ENCODE results near the gene NONO. TPM values are rescaled to one million over a fixed set of nuclear protein-coding genes. Genes with fewer than 3 reads are reported as not detected.
"Not testable (repeated sequence)": the region's sequence is repeated elsewhere in the genome, so short reads cannot be mapped to it uniquely, and the experiment has no call there.

NONO gene
- total RNA-seq, 1 donor from 2014 or later: 696 TPM

- no peaks in the 10 kb centered on the region for H3K9me3 Mint-ChIP-seq (ENCODE audit: unreplicated experiment)
- H3K4me1 Mint-ChIP-seq (ENCODE audit: low read depth, unreplicated experiment): no peaks in the 10 kb centered on the region
- no peak overlapping the region for H3K4me3 Mint-ChIP-seq (ENCODE audit: unreplicated experiment)
- DNase-seq: no peak
- no peak for TF ChIP-seq CTCF (IDR thresholded peaks at IDR 0.05; ENCODE audit: partially characterized antibody, unreplicated experiment)
- H3K27ac Mint-ChIP-seq (ENCODE audit: unreplicated experiment): no peak overlapping the region
- no peaks in the 10 kb centered on the region for H3K36me3 Mint-ChIP-seq (ENCODE audit: unreplicated experiment)
- peaks cover 6% of the 10 kb centered on the region for H3K27me3 Mint-ChIP-seq (ENCODE audit: unreplicated experiment)
These were observed 19.2 kb downstream of the NONO start for GRCh38 chrX:71302461-71303213.

GRCh38 chrX:71304561-71304960, 21.1 kb downstream of the NONO start:
- H3K4me1 Mint-ChIP-seq (ENCODE audit: low read depth, unreplicated experiment): no peaks in the 10 kb centered on the region
- H3K27ac Mint-ChIP-seq (ENCODE audit: unreplicated experiment): no peak overlapping the region
- no peaks in the 10 kb centered on the region for H3K36me3 Mint-ChIP-seq (ENCODE audit: unreplicated experiment)
- H3K4me3 Mint-ChIP-seq (ENCODE audit: unreplicated experiment): no peak overlapping the region
- TF ChIP-seq CTCF (IDR thresholded peaks at IDR 0.05; ENCODE audit: partially characterized antibody, unreplicated experiment): no peak
- H3K9me3 Mint-ChIP-seq (ENCODE audit: unreplicated experiment): no peaks in the 10 kb centered on the region
- peaks cover 6% of the 10 kb centered on the region for H3K27me3 Mint-ChIP-seq (ENCODE audit: unreplicated experiment)
- DNase-seq: no peak

- Mint-ChIP-seq H3K27ac (ENCODE audit: unreplicated experiment) (no peak overlapping the region), H3K36me3 (ENCODE audit: unreplicated experiment) (no peaks in the 10 kb centered on the region), H3K4me3 (ENCODE audit: unreplicated experiment) (no peak overlapping the region), H3K4me1 (ENCODE audit: low read depth, unreplicated experiment) (no peaks in the 10 kb centered on the region), H3K27me3 (ENCODE audit: unreplicated experiment) (no peaks in the 10 kb centered on the region), H3K9me3 (ENCODE audit: unreplicated experiment) (peaks cover 2% of the 10 kb centered on the region)
- no peak for DNase-seq
- no peak for TF ChIP-seq CTCF (IDR thresholded peaks at IDR 0.05; ENCODE audit: partially characterized antibody, unreplicated experiment)
These were observed 32.5 kb downstream of the NONO start for GRCh38 chrX:71315917-71316316.

GRCh38 chrX:71316959-71317358, 33.5 kb downstream of the NONO start:
- H3K36me3 Mint-ChIP-seq (ENCODE audit: unreplicated experiment); H3K9me3 Mint-ChIP-seq (ENCODE audit: unreplicated experiment); H3K27ac Mint-ChIP-seq (ENCODE audit: unreplicated experiment); H3K4me1 Mint-ChIP-seq (ENCODE audit: low read depth, unreplicated experiment); DNase-seq; H3K4me3 Mint-ChIP-seq (ENCODE audit: unreplicated experiment); H3K27me3 Mint-ChIP-seq (ENCODE audit: unreplicated experiment): not testable (repeated sequence)

GRCh38 chrX:71320126-71320525, 36.7 kb downstream of the NONO start:
- H3K27me3 Mint-ChIP-seq (ENCODE audit: unreplicated experiment): no peaks in the 10 kb centered on the region
- no peaks in the 10 kb centered on the region for H3K4me1 Mint-ChIP-seq (ENCODE audit: low read depth, unreplicated experiment)
- H3K4me3 Mint-ChIP-seq (ENCODE audit: unreplicated experiment): no peak overlapping the region
- H3K9me3 Mint-ChIP-seq (ENCODE audit: unreplicated experiment): no peaks in the 10 kb centered on the region
- H3K27ac Mint-ChIP-seq (ENCODE audit: unreplicated experiment): no peak overlapping the region
- no peaks in the 10 kb centered on the region for H3K36me3 Mint-ChIP-seq (ENCODE audit: unreplicated experiment)
- no peak for DNase-seq
- no peak for TF ChIP-seq CTCF (IDR thresholded peaks at IDR 0.05; ENCODE audit: partially characterized antibody, unreplicated experiment)

Data from glutamatergic neuron (in vitro differentiated cells).